ENCODE results near the gene ATP6V0A4.

- TF ChIP-seq CTCF (conservative IDR thresholded peaks at IDR 0.05; ENCODE audit: low read depth, low read length), result no peak
- TF ChIP-seq EZH2 (IDR thresholded peaks at IDR 0.05; ENCODE audit: borderline replicate concordance, low read depth, low read length, poor library complexity, severe bottlenecking), result no peak
Observed at GRCh38 chr7:138670594-138670993, 127.4 kb downstream of the ATP6V0A4 start.

Measured in A673 (cell line).